AG09319 (cell line): ENCODE data around the gene MRPS9.

Experiments
- DNase-seq: peaks from one replicate; pipeline ENCODE4 v3.0.0-alpha.2; 2010; ENCODE audit warnings: low read depth; ENCODE audit errors: extremely low read depth
- CTCF ChIP-seq: IDR thresholded peaks from 2 replicates; pipeline ENCODE4 v1.5.1; 2011; ENCODE audit warnings: low read depth, mild to moderate bottlenecking, inconsistent platforms, low read length, moderate library complexity

Gene MRPS9

DNA sequence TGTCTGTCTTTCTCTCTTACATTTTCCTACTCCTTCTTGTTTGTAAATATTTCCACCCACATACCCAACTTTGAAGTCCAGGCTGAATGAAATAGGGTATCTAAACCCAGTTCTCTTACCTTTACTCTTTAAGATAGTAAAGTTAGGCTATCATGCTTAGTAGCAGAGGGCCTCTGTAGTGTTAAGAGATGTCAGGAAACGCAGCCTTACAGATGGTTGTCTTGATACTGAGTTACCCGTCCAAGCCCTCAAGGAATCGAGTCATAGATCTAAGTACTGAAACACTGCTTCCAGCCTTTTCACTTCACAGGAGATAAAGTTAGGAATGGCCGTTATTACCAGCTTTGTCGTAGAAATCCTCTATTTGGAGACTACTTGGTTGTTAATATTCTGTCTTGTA is 24.3 kb downstream of the MRPS9 start:
- TF ChIP-seq CTCF = no peak
- no peak for DNase-seq

DNA sequence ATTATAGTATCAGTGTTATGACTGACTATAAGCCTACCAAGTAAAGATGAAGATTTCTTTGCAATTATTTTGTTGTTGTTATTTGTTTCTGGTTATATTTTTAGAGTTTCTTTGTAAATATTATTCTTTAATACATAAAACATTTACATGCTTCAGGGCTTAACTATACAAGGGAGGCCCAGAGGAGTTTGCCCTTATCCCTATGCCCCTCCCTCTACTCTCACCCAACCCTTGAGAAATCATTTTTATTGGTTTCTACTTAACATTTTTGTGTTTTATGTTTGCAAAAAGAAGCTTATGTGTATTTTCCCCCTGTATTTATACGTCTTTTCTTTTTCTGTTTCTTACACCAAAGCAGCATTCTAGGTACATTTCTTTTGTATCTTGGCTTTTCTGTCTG is 30.5 kb downstream of the MRPS9 start:
- DNase-seq = no peak
- no peak for TF ChIP-seq CTCF

GRCh38 chr2:105068875-105069274 is 31.0 kb downstream of the MRPS9 start:
- no peak for DNase-seq
- no peak for TF ChIP-seq CTCF

GRCh38 chr2:105070010-105070865 is 32.4 kb downstream of the MRPS9 start:
- DNase-seq = no peak
- TF ChIP-seq CTCF = no peak

- TF ChIP-seq CTCF = no peak
- DNase-seq = no peak
Observed at GRCh38 chr2:105071379-105071778, 33.5 kb downstream of the MRPS9 start.

- TF ChIP-seq CTCF = no peak
- DNase-seq = no peak
Observed at GRCh38 chr2:105072039-105072438, 34.2 kb downstream of the MRPS9 start.

DNA sequence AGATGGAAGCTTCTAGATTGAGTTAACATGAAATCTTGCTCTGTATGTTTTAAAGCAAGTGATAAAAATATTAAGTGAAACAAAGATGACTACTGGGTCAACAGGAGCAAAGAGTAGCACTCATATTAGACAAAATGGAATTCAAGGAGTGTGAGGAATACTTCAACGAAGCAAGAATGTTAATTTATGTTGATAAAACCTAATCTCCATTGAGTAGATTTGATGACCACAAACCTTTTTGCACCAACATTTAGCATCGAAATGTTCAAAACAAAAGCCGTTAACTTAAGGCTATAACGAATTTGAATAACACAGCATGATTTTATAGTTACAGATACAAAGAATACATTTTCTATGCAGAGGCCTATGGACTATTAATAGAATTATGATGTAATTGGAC is 35.7 kb downstream of the MRPS9 start:
- DNase-seq = no peak
- no peak for TF ChIP-seq CTCF
